GM12872 (cell line): ENCODE data around the gene EEF1A2.

Source experiments
- TF ChIP-seq, protein P1 (sequence below): IDR thresholded peaks from 3 replicates; pipeline ENCODE4 v1.5.1; 2011; ENCODE audit warnings: low read depth, mild to moderate bottlenecking, low read length, moderate library complexity; ENCODE audit not compliant: insufficient read depth

EEF1A2 gene

DNA sequence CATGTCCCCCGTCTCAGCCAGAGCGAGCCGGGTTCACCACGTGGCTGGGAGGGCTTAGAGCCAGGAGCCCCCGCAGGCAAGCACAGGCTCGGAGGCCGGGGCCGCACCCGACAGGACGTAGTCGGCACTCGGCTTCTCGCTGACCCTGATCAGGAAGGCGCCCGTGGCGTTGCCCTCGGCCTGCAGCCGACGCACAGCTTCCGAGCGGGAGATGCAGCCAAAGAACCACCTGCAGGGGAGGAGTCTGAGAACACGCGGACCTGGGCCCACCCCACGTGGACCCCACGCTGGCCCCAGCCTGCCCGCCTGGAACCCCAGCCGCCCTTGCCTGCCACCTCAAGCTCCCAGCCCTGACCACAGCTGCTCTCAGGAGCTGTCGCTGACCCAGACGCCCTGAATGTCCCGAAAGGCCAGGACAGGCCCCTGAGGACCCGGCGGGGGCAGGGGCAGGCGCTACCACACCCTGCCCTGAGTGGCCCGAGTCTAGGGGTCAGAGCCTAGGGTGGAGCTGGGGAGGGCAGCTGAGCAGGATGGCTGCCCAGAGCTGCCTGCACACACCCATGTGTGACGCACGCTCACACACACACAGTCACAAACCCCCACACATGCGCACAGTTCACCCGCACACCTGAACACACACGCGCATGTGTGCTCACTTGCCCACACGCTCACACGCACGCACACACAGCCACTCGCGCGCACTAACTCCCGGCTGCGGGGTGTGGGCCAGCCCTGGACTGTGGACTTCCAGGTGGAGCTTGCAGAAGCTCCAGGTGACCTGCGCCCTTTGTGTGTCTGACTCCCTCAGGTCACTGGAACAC, 36.2 kb upstream of the EEF1A2 start:
- TF ChIP-seq, protein P1, sequence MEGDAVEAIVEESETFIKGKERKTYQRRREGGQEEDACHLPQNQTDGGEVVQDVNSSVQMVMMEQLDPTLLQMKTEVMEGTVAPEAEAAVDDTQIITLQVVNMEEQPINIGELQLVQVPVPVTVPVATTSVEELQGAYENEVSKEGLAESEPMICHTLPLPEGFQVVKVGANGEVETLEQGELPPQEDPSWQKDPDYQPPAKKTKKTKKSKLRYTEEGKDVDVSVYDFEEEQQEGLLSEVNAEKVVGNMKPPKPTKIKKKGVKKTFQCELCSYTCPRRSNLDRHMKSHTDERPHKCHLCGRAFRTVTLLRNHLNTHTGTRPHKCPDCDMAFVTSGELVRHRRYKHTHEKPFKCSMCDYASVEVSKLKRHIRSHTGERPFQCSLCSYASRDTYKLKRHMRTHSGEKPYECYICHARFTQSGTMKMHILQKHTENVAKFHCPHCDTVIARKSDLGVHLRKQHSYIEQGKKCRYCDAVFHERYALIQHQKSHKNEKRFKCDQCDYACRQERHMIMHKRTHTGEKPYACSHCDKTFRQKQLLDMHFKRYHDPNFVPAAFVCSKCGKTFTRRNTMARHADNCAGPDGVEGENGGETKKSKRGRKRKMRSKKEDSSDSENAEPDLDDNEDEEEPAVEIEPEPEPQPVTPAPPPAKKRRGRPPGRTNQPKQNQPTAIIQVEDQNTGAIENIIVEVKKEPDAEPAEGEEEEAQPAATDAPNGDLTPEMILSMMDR, result no peak

DNA sequence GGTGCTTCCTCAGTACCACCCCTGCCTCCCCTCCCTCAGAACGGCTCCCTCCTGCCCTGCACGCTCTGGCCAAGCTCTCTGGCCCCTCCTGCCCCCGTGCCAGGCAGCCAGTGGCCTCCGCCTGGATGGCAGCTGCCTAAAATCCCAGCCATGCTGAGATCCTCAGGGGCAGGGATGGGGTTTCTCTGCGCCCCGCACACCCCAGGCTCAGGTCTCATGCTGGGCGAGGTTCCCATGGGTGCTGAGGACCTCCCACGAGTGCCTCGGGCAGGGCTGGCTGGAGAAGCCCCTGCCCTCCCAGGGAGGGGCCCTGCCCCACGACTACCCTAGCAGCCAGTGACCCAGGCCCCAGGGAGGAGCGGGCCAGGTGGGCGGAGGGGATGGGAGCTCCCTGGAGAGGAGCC, 35.5 kb upstream of the EEF1A2 start:
- TF ChIP-seq, protein P1, result no peak

DNA sequence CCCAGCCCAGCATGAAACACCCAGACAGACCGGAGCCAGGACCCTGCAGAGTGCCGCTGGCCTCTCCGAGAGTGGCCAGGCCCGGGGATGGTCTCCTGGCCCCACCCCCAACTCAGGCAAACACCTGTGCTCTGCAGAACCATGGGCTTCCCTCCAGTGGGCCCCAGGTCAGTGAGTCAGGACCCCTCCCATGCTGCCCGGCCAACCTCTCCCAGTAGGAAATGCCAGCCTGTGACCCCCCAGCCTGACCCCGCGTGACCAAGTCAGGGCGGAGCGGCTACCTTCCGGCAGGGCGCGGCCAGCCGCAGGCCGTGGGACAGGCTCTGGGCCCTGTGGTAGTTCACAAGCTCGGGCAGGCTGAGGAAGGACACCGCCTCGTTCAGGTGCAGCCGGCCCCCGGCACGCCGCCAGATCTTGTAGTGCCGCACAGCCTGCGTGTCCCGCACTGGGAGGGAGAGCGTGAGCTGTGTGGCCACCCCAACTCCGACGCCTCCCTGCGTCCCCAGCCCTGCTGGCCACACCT, 35.0 kb upstream of the EEF1A2 start:
- TF ChIP-seq, protein P1, result no peak

DNA sequence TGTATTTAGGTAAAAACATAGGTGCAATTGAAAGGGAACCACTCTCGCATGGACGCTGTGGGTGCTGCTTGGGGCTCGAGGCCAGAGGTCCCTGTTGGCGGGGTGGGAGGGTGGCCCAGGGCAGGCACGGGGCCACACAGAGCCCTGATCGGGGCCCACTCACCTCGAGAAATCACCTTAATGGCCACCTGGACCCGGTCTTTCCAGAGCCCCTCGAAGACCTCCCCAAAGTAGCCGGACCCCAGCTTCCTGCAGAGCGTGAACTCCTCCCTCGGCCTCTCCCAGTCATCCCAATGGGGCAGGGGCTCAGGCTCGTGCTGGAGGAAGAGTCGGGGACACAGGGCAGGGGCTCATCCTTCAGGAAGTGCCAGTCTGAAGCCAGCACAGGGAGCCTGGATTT, 34.5 kb upstream of the EEF1A2 start:
- TF ChIP-seq, protein P1, result no peak

DNA sequence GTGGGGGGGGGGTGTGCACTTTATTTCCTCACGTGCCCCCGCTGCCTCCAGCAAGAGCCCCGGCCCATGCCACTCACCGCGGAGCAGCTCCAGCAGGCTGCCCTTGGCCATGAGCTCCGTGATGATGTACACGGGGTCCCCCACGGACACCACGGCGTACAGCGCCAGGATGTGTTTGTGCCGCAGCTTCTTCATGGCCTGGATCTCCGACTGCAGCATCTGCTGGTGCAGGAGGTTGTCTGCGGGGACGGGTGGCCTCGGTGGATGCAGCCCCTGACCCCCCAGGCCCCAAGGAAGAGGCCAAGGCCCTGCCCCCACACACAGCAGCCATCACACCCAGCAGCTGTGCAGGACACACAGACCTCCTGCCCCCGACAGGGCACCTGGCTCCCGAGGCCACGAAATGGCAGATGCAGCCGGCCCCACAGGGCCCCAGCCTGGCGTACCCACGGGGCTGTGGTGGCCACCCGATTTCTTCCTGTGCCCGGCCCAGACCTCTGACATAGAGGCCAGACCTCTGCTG, 33.6 kb upstream of the EEF1A2 start:
- TF ChIP-seq, protein P1, result no peak

DNA sequence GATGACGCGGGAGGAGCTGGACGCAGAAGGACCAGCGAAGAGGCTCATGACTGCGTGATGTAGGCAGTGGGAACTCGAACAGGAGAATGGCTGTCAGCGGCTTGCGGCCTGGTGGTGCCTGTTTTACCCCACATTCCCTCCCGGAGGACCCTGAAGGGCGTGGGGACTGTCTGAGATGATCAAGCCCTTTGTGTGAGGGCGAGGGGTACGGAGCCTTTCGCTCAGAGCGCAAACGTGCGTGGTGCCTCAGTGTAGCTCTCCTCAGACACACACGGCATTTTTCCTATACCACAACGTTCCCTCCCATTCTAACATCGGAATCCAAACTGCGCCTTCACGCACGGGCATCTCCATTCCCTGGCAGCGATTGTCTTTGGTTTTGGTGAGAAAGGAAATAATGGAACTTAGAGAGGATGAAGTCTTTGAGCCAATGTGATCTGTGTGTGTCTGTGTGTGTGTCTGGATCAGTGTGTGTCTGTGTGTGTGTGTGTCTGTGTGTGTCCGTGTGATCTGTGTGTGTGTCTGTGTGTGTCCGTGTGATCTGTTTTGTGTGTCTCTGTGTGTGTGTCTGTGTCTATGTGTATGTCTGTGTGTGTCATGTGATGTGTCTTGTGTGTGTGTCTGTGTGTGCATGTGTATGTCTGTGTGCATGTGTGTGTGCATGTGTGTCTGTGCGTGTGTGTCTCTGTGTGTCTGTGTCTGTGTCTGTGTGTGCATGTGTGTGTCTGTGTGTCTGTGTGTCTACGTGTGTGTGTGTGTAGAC, 33.0 kb upstream of the EEF1A2 start:
- TF ChIP-seq, protein P1, result no peak

DNA sequence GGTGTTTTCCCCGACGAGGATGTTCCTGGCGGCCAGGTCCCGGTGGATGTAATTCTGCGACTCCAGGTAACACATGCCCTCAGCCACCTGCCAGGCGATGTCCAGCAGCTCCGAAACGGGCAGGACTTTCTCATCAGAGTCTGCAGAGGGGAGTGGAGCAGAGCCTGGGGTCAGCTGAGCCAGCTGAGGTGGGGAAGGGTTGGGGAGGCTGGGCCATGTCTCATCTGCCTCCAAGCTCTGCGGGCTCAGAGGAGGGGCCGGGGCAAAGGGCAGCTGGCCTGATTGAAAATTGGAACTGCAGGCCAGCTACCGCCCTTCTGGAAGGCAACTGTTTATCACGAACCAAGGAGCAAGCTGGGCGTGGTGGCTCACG, 31.9 kb upstream of the EEF1A2 start:
- TF ChIP-seq, protein P1, result no peak
